ENCODE measurements around the gene RIPOR3.

- TF ChIP-seq EP300 (IDR thresholded peaks at IDR 0.05) (no peak), CTCF (IDR thresholded peaks at IDR 0.05) (no peak), POLR2AphosphoS5 (IDR thresholded peaks at IDR 0.05) (no peak)
These were observed 32.3 kb upstream of the RIPOR3 start for GRCh38 chr20:50723672-50724071.
